ENCODE data around the gene LHFPL6.

DNA sequence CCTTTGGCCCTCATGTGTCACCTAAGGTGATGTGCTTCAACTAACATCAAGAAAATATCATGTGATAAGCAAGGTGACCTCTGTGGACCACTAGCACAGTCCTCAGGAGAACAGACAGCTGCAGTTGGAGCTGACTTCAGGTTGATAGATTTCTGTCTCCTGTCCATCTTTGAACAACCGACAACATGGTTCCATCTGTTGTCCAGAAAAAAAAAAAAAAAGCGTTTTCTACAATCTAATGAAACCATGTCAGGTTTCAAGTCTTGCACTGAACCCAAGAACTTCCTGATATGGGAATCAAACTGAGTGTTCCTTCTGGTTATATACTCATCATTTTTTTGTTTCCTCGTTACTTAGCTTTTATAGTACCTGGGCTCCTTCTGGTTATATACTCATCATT lies 75.7 kb downstream of the LHFPL6 start:
- TF ChIP-seq RBBP5 (conservative IDR thresholded peaks at IDR 0.05) (no peak), POLR2AphosphoS5 (IDR thresholded peaks at IDR 0.05; ENCODE audit: low read length) (no peak), POLR2A (IDR thresholded peaks at IDR 0.05; ENCODE audit: low read depth, low read length) (no peak), CTCF (IDR thresholded peaks at IDR 0.05 in 2 of 3, conservative IDR thresholded peaks at IDR 0.05 in 1 of 3; ENCODE audit: control insufficient read depth in 2 of 3, extremely low read depth in 1 of 3, insufficient read depth in 1 of 3, low read depth in 3 of 3, low read length in 3 of 3) (no peak), ESRRA (IDR thresholded peaks at IDR 0.05; ENCODE audit: low read length) (no peak)
